Measurements from ENCODE around the gene CRCP. TPM values are rescaled to one million over a fixed set of nuclear protein-coding genes. Genes with fewer than 3 reads are reported as not detected.
"Not testable (repeated sequence)": the region's sequence is repeated elsewhere in the genome, so short reads cannot be mapped to it uniquely, and the experiment has no call there.

CRCP gene
- total RNA-seq, 4 donors from 2014 or later = 23.9 to 49.4 (median 41.8) TPM

DNA sequence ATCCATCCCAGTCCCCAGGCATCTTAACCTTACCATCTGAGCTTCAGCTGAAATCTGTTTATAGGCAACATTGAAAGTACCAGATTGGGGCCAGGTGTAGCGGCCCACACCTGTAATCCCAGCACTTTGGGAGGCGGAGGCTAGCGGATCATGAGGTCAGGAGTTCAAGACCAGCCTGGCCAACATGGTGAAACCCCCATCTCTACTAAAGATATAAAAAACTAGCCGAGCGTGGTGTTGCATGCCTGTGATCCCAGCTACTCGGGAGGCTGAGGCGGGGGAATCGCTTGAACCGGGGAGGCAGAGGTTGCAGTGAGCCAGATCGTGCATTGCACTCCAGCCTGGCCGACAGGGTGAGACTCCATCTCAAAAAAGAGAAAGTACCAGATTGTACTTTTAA lies 39.0 kb downstream of the CRCP start:
- H3K27ac ChIP-seq = no peak overlapping the region
- no peak for DNase-seq (ENCODE audit: low spot score in 2 of 2)
- 95 to 97% methylated on average over 11 of the region's 11 CpGs for WGBS, 2 donors
- TF ChIP-seq, protein P1, sequence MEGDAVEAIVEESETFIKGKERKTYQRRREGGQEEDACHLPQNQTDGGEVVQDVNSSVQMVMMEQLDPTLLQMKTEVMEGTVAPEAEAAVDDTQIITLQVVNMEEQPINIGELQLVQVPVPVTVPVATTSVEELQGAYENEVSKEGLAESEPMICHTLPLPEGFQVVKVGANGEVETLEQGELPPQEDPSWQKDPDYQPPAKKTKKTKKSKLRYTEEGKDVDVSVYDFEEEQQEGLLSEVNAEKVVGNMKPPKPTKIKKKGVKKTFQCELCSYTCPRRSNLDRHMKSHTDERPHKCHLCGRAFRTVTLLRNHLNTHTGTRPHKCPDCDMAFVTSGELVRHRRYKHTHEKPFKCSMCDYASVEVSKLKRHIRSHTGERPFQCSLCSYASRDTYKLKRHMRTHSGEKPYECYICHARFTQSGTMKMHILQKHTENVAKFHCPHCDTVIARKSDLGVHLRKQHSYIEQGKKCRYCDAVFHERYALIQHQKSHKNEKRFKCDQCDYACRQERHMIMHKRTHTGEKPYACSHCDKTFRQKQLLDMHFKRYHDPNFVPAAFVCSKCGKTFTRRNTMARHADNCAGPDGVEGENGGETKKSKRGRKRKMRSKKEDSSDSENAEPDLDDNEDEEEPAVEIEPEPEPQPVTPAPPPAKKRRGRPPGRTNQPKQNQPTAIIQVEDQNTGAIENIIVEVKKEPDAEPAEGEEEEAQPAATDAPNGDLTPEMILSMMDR (IDR thresholded peaks at IDR 0.05) = no peak
- TF ChIP-seq POLR2A (IDR thresholded peaks at IDR 0.05) = no peak
- peaks cover 0 to 3% (median 0%) of the 10 kb centered on the region in 4 donors for H3K9me3 ChIP-seq
- H3K4me1 ChIP-seq = peaks cover 0 to 45% (median 20%) of the 10 kb centered on the region in 4 donors
- H3K36me3 ChIP-seq = peaks cover 0 to 66% (median 6%) of the 10 kb centered on the region in 3 donors
- no peaks in the 10 kb centered on the region for H3K27me3 ChIP-seq
- H3K4me3 ChIP-seq = no peak overlapping the region

DNA sequence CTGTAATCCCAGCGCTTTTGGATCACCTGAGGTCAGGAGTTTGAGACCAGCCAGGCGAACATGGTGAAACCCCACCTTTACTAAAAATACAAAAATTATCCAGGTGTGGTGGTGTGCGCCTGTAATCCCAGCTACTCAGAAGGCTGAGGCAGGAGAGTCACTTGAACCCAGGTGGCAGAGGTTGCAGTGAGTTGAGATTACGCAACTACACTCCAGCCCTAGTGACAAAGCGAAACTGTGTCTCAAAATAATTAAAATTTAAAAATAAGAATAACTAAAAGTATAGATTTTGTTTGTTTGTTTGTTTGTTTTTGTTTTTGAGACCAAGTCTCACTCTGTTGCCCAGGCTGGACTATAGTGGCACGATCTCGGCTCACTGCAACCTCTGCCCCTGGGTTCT lies 41.4 kb downstream of the CRCP start:
- Histone ChIP-seq H3K4me1 (peaks cover 0 to 21% (median 8%) of the 10 kb centered on the region in 4 donors), H3K36me3 (peaks cover 0 to 82% (median 6%) of the 10 kb centered on the region in 3 donors), H3K9me3 (peaks cover 0 to 19% (median 0%) of the 10 kb centered on the region in 4 donors)
- 95 to 97% methylated on average over 7 of the region's 7 CpGs for WGBS, 2 donors
- not testable (repeated sequence) for H3K27me3 ChIP-seq; H3K27ac ChIP-seq; H3K4me3 ChIP-seq; DNase-seq (ENCODE audit: low spot score in 2 of 2)

DNA sequence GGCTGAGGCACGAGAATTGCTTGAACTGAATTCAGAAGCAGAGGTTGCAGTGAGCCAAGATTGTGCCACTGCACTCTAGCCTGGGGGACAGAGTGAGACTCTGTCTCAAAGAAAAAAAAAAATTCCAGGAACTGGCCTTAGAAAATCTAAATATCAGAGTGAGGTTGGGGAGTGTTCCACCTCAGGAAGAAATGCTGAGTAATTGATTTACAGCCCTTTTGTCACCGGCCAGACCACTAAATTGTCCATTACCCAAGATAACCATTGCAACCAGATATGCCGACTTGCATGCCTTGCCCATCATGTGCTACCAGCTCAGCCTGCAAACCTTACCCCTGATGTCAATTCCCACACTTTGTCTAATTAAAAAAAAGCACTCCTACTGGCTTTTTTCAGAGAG lies 42.4 kb downstream of the CRCP start:
- H3K27ac ChIP-seq = no peak overlapping the region
- H3K4me3 ChIP-seq = no peak overlapping the region
- WGBS, 2 donors = 73 to 82% methylated on average over 3 of the region's 3 CpGs
- H3K36me3 ChIP-seq = peaks cover 0 to 79% (median 6%) of the 10 kb centered on the region in 3 donors
- peaks cover 0 to 13% (median 5%) of the 10 kb centered on the region in 4 donors for H3K4me1 ChIP-seq
- no peak for TF ChIP-seq POLR2A (IDR thresholded peaks at IDR 0.05)
- TF ChIP-seq EP300 (IDR thresholded peaks at IDR 0.05) = no peak
- TF ChIP-seq, protein P1 (IDR thresholded peaks at IDR 0.05) = no peak
- peaks cover 0 to 19% (median 0%) of the 10 kb centered on the region in 4 donors for H3K9me3 ChIP-seq
- no peaks in the 10 kb centered on the region for H3K27me3 ChIP-seq
- no peak for DNase-seq (ENCODE audit: low spot score in 2 of 2)

DNA sequence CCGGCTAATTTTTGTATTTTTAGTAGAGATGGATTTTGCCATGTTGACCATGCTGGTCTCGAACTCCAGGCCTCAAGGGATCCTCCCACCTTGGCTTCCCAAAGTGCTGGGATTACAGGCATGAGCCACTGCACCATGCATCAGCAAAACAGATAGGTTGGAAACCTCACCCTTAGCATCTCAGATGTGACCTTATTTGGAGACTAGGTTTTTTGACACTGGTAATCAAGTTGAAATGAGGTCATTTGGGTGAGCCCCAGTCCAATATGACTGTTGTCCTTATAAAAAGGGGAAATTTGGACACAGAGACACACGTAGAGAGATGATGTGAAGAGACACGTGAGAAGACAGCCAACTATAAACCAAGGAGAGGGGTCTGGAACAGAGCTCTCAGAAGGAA lies 48.0 kb downstream of the CRCP start:
- H3K4me1 ChIP-seq = no peaks in the 10 kb centered on the region
- TF ChIP-seq EP300 (IDR thresholded peaks at IDR 0.05) = no peak
- TF ChIP-seq, protein P1 (IDR thresholded peaks at IDR 0.05) = no peak
- no peak for TF ChIP-seq POLR2A (IDR thresholded peaks at IDR 0.05)
- no peak overlapping the region for H3K27ac ChIP-seq
- peaks cover 0 to 19% (median 0%) of the 10 kb centered on the region in 4 donors for H3K9me3 ChIP-seq
- 90 to 91% methylated on average over 4 of the region's 4 CpGs for WGBS, 2 donors
- no peak overlapping the region for H3K4me3 ChIP-seq
- H3K27me3 ChIP-seq = no peaks in the 10 kb centered on the region
- peaks cover 0 to 27% (median 0%) of the 10 kb centered on the region in 3 donors for H3K36me3 ChIP-seq
- DNase-seq (ENCODE audit: low spot score in 2 of 2) = no peak

DNA sequence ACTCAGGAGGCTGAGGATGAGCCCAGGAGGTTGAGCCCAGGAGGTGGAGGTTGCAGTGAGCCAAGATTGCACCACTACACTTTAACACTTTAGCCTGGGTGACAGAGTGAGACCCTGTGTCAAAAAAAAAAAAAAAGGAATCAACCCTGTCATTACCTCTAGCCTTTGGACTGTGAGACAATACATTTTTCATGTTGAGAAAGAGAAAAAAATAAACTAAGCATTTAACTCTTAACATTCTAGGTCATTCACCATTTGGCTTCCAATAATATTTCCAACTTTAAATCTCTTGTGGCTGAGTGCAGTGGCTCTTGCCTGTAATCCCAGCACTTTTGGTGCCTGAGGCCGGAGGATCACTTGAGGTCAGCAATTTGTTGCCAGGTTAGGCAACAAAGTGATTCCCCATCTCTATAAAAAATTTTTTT lies 48.6 kb downstream of the CRCP start:
- no peaks in the 10 kb centered on the region for H3K27me3 ChIP-seq
- H3K4me3 ChIP-seq = no peak overlapping the region
- H3K36me3 ChIP-seq = peaks cover 0 to 21% (median 0%) of the 10 kb centered on the region in 3 donors
- WGBS, 2 donors = 96 to 100% methylated on average over 1 of the region's 1 CpG
- no peak for DNase-seq (ENCODE audit: low spot score in 2 of 2)
- peaks cover 0 to 19% (median 0%) of the 10 kb centered on the region in 4 donors for H3K9me3 ChIP-seq
- H3K4me1 ChIP-seq = peaks cover 0 to 3% (median 0%) of the 10 kb centered on the region in 4 donors
- TF ChIP-seq, protein P1 (IDR thresholded peaks at IDR 0.05) = no peak
- TF ChIP-seq EP300 (IDR thresholded peaks at IDR 0.05) = no peak
- H3K27ac ChIP-seq = no peak overlapping the region

DNA sequence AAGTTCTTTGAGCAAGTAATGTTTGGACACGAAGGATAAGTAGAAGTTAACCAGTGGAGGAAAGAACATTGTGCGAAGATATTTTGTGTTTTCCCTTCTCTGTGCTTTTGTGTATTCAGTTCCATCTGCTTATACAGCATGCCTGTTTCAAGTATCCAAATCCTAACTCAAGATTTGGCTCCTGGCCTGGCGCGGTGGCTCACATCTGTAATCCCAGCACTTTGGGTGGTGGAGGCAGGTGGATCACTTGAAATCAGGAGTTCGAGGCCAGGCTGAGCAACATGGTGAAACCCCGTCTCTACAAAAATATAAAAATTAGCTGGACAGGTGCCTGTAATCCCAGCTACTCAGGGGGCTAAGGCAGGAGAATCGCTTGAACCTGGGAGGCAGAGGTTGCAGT lies 49.7 kb downstream of the CRCP start:
- Histone ChIP-seq H3K36me3 (peaks cover 0 to 10% (median 0%) of the 10 kb centered on the region in 3 donors), H3K4me1 (peaks cover 0 to 6% (median 0%) of the 10 kb centered on the region in 4 donors), H3K4me3 (no peak overlapping the region), H3K27me3 (no peaks in the 10 kb centered on the region), H3K27ac (no peak overlapping the region), H3K9me3 (peaks cover 0 to 11% (median 0%) of the 10 kb centered on the region in 4 donors)
- 79 to 81% methylated on average over 7 of the region's 7 CpGs for WGBS, 2 donors
- TF ChIP-seq POLR2A (IDR thresholded peaks at IDR 0.05) (no peak), EP300 (IDR thresholded peaks at IDR 0.05) (no peak)
- TF ChIP-seq, protein P1 (IDR thresholded peaks at IDR 0.05) = no peak
- DNase-seq (ENCODE audit: low spot score in 2 of 2) = no peak
